GM21723 (cell line): Measurements from ENCODE around the gene BIRC3.

Experiments
- ATAC-seq: cut with Tn5 transposase; IDR thresholded peaks from one replicate; pipeline ENCODE4 v1.9.1; 2021; ENCODE audit warnings: mild to moderate bottlenecking, moderate library complexity; ENCODE audit not compliant: unreplicated experiment

BIRC3 gene

GRCh38 chr11:102317099-102317767 is at the start of gene BIRC3:
TSS of gene BIRC3 (plus strand) at chr11:102317484. CDS start at chr11:102324510, 7,026 bp downstream.
- ATAC-seq, result peak; percentile 83

GRCh38 chr11:102267609-102268008 is 49.7 kb upstream of the BIRC3 start:
- ATAC-seq, result no peak

GRCh38 chr11:102268083-102268984 is 49.0 kb upstream of the BIRC3 start:
- peak; percentile 99 for ATAC-seq

- ATAC-seq, result no peak
Observed at GRCh38 chr11:102268985-102269470, 48.3 kb upstream of the BIRC3 start.

GRCh38 chr11:102269927-102270326 is 47.4 kb upstream of the BIRC3 start:
- ATAC-seq, result no peak

GRCh38 chr11:102272047-102272824 is 45.0 kb upstream of the BIRC3 start:
- ATAC-seq, result no peak

- ATAC-seq, result no peak
Observed at GRCh38 chr11:102274628-102275027, 42.7 kb upstream of the BIRC3 start.

- ATAC-seq, result no peak
Observed at GRCh38 chr11:102276362-102276761, 40.9 kb upstream of the BIRC3 start.

GRCh38 chr11:102276783-102277182 is 40.5 kb upstream of the BIRC3 start:
- no peak for ATAC-seq

- ATAC-seq, result peak; percentile 71
Observed at GRCh38 chr11:102279641-102280170, 37.6 kb upstream of the BIRC3 start.

GRCh38 chr11:102280245-102280833 is 36.9 kb upstream of the BIRC3 start:
- ATAC-seq, result no peak

GRCh38 chr11:102283116-102283485 is 34.2 kb upstream of the BIRC3 start:
- no peak for ATAC-seq

- ATAC-seq, result no peak
Observed at GRCh38 chr11:102284008-102284407, 33.3 kb upstream of the BIRC3 start.

GRCh38 chr11:102286292-102286691 is 31.0 kb upstream of the BIRC3 start:
- ATAC-seq, result no peak

GRCh38 chr11:102287964-102288724 is 29.1 kb upstream of the BIRC3 start:
- ATAC-seq, result peak; percentile 94

GRCh38 chr11:102288725-102289083 is 28.6 kb upstream of the BIRC3 start:
- no peak for ATAC-seq

GRCh38 chr11:102289592-102289991 is 27.7 kb upstream of the BIRC3 start:
- ATAC-seq, result no peak

- no peak for ATAC-seq
Observed at GRCh38 chr11:102291831-102292230, 25.5 kb upstream of the BIRC3 start.

GRCh38 chr11:102292933-102293332 is 24.4 kb upstream of the BIRC3 start:
- ATAC-seq, result no peak
